Esophagus (tissue), 2 donors: ENCODE measurements around the gene HTR1B. TPM values are rescaled to one million over a fixed set of nuclear protein-coding genes. Genes with fewer than 3 reads are reported as not detected.

ENCODE experiments used
- H3K27ac ChIP-seq, 2 donors: one replicate each; pipeline ENCODE4 v1.5.1; 2013; ENCODE audit warnings: low read depth in 2 of 2, mild to moderate bottlenecking in 2 of 2, inconsistent platforms in 1 of 2, low read length in 1 of 2, moderate library complexity in 1 of 2
- H3K27me3 ChIP-seq, 2 donors: one replicate each; pipeline ENCODE4 v1.6.1; 2013; ENCODE audit warnings: low read length in 2 of 2, control low read depth in 1 of 2, mild to moderate bottlenecking in 1 of 2; ENCODE audit not compliant: insufficient read depth in 2 of 2, control insufficient read depth in 1 of 2
- H3K36me3 ChIP-seq, 2 donors: one replicate each; pipeline ENCODE4 v1.6.1; 2013; ENCODE audit warnings: low read length in 1 of 2; ENCODE audit not compliant: control insufficient read depth in 2 of 2, insufficient read depth in 2 of 2
- H3K4me1 ChIP-seq, 2 donors: one replicate each; pipeline ENCODE4 v1.6.1; 2013; ENCODE audit warnings: low read length in 1 of 2; ENCODE audit not compliant: control insufficient read depth in 2 of 2, insufficient read depth in 2 of 2
- H3K4me3 ChIP-seq, 2 donors: one replicate each; pipeline ENCODE4 v1.5.1; 2013; ENCODE audit warnings: low read length in 2 of 2, mild to moderate bottlenecking in 2 of 2, low read depth in 1 of 2, moderate library complexity in 1 of 2
- H3K9me3 ChIP-seq, 2 donors: one replicate each; pipeline ENCODE4 v1.6.1; 2013; ENCODE audit warnings: mild to moderate bottlenecking in 2 of 2, low read depth in 1 of 2, low read length in 1 of 2, moderate library complexity in 1 of 2; ENCODE audit not compliant: control insufficient read depth in 2 of 2, insufficient read depth in 1 of 2
- WGBS, 2 donors: extraction: QIAGEN DNeasy Blood & Tissue Kit; methylation state at CpG; one replicate each; pipeline ENCODE4 v1.1.7; 2013; 5-methylcytosine and 5-hydroxymethylcytosine counted together
- polyA plus RNA-seq, 2 donors: library from polyadenylated mRNA; stranded (reverse); fragments of 200-250 nt; gene quantifications; one replicate each; pipeline ENCODE4 v1.2.3, GENCODE V29; 2013
- donor health status: healthy with polysubstance abuse.
- donor health status: Bipolar disorder and iron deficiency.

Gene HTR1B, protein sequence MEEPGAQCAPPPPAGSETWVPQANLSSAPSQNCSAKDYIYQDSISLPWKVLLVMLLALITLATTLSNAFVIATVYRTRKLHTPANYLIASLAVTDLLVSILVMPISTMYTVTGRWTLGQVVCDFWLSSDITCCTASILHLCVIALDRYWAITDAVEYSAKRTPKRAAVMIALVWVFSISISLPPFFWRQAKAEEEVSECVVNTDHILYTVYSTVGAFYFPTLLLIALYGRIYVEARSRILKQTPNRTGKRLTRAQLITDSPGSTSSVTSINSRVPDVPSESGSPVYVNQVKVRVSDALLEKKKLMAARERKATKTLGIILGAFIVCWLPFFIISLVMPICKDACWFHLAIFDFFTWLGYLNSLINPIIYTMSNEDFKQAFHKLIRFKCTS
- polyA plus RNA-seq: under 1 TPM; 0.02 to 0.04 TPM

DNA sequence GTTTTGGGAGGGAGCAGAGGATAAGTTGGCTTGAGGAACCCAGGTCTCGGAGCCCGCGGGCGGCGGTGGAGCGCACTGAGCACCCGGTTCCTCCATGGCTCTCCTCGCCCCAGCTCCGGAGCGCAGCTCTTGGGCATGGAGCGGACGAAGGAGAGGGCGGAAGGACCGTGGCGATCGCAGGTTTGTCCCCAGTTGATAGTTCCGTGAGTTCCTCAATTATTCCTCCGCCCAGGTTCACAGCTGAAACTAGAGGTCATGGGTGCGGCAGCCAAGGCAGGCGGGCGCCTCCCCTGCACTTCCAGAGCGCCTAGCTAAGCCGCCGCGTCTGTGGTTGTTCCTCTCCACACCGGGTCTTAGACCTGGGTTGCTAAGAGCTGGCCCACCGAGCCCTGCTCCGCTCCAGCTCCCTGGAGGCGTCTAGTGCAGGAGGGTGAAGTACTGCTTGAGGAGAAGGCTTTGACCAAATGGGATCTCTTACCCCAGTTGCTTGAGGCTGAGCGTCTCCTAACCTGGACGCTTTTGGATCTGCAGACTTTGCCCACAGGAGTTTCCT, at the start of gene HTR1B:
Gene HTR1B, minus strand, starts transcription at position 184 of the 553 bp plus-strand sequence. Its CDS starts 88 bp downstream, at position 96.
- WGBS, 2 donors: 3 to 4% methylated on average over 31 of the region's 31 CpGs
- peak within 1 kb of the TSS in 1 of 2 donors; percentile 62 for H3K27ac ChIP-seq
- H3K27me3 ChIP-seq: peaks cover 7 to 21% of the 10 kb centered on the region in 2 donors
- H3K4me3 ChIP-seq: peak within 1 kb of the TSS; percentile 31 to 39
- no peaks in the 10 kb centered on the region for H3K36me3 ChIP-seq
- peaks cover 0 to 6% of the 10 kb centered on the region in 2 donors for H3K9me3 ChIP-seq
- peaks cover 7 to 13% of the 10 kb centered on the region in 2 donors for H3K4me1 ChIP-seq

DNA sequence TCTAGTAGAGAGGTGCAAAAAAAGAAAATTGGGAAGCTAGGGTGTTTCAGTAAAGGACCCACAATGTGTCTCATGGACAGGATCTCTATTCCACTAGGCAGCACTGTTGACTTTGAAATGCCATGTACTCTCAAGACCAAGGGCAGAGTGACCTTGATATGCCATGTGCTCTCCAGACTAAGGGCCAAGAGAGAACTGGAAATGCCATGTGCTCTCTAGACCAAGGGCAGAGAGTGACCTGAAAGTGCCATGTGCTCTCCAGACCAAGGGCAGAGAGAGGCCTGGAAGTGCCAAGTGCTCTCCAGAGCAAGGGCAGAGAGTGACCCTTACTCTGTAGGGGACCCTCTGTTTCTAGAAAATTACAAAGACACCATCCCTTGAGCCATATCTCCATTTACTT, 49.3 kb upstream of the HTR1B start:
- Histone ChIP-seq H3K4me1 (no peaks in the 10 kb centered on the region), H3K9me3 (peaks cover 3 to 11% of the 10 kb centered on the region in 2 donors), H3K4me3 (no peak overlapping the region), H3K27me3 (no peaks in the 10 kb centered on the region), H3K36me3 (no peaks in the 10 kb centered on the region), H3K27ac (no peak overlapping the region)

DNA sequence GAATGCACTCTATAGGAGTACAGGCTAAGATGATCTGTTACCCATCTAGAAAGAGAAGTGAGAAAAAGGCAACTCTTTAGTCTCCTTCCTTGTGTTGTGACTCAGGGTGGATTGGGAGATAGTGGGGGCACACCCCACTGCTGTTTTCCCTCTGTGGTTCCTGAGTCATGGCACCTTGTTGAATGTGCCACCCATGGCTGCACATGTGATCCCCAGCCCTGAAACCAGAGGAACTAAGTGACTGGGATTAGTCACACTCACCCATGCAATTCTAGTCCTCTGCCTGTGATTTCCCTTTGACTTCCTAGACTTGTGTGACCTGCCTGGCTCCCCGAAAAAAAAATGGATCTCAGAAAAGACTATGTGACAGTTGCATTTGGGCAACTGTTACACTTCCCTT, 48.6 kb upstream of the HTR1B start:
- H3K4me1 ChIP-seq: no peaks in the 10 kb centered on the region
- WGBS, 2 donors: 80 to 88% methylated on average over 1 of the region's 1 CpG
- peaks cover 3 to 11% of the 10 kb centered on the region in 2 donors for H3K9me3 ChIP-seq
- H3K27me3 ChIP-seq: no peaks in the 10 kb centered on the region
- H3K36me3 ChIP-seq: no peaks in the 10 kb centered on the region
- H3K27ac ChIP-seq: no peak overlapping the region
- no peak overlapping the region for H3K4me3 ChIP-seq

- no peak overlapping the region for H3K4me3 ChIP-seq
- H3K4me1 ChIP-seq: no peaks in the 10 kb centered on the region
- H3K27me3 ChIP-seq: no peaks in the 10 kb centered on the region
- no peaks in the 10 kb centered on the region for H3K9me3 ChIP-seq
- WGBS, 2 donors: 83 to 85% methylated on average over 1 of the region's 1 CpG
- no peaks in the 10 kb centered on the region for H3K36me3 ChIP-seq
- H3K27ac ChIP-seq: no peak overlapping the region
These were observed 39.7 kb upstream of the HTR1B start for GRCh38 chr6:77502981-77503380.

DNA sequence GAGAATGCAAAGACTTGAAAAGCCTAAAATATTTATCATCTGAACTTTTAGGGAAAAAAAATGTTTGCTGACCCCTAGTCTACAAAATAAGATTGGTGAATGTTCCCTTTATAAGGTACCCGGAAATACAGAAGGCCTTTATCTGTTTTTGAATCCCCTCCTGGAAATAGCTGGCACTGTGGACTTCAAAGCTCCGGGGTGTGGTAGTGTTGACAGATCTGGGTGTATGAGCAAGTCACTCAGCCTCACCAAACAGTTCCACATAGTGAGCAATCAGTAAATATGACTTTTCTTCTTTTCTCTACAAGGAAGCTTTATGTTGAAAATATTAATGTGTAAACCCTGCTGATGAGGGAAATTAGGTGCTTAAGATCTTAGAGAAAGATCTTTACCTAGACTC, 29.2 kb upstream of the HTR1B start:
- no peaks in the 10 kb centered on the region for H3K9me3 ChIP-seq
- no peaks in the 10 kb centered on the region for H3K27me3 ChIP-seq
- no peaks in the 10 kb centered on the region for H3K36me3 ChIP-seq
- H3K27ac ChIP-seq: no peak overlapping the region
- no peaks in the 10 kb centered on the region for H3K4me1 ChIP-seq
- WGBS, 2 donors: 41 to 49% methylated on average over 2 of the region's 2 CpGs
- no peak overlapping the region for H3K4me3 ChIP-seq

- Histone ChIP-seq H3K27ac (no peak overlapping the region), H3K27me3 (no peaks in the 10 kb centered on the region), H3K4me3 (no peak overlapping the region), H3K9me3 (no peaks in the 10 kb centered on the region), H3K36me3 (no peaks in the 10 kb centered on the region), H3K4me1 (no peaks in the 10 kb centered on the region)
- WGBS, 2 donors: 62 to 84% methylated on average over 1 of the region's 1 CpG
These were observed 24.6 kb upstream of the HTR1B start for GRCh38 chr6:77487808-77488425.

DNA sequence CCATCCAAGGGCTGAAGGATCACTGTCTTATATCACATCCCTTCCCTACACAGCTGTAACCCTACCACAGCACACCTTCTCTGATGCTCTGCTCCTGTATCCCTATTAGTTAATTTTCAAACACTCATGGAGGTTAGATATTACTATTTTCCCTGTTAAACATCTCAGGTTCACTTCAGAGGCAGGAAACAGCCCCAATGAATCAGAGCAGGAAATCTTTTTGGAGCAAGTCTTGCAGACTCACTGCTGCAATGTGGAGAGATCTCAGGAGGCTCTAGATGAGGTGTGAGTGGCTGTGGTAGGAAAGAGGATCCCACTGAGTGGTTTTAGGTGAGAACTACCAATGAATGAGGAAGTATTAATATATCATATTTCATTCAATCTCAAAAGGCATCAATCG, 19.7 kb upstream of the HTR1B start:
- H3K27ac ChIP-seq: no peak overlapping the region
- no peaks in the 10 kb centered on the region for H3K27me3 ChIP-seq
- H3K4me1 ChIP-seq: no peaks in the 10 kb centered on the region
- H3K36me3 ChIP-seq: no peaks in the 10 kb centered on the region
- H3K9me3 ChIP-seq: no peaks in the 10 kb centered on the region
- 77 to 83% methylated on average over 1 of the region's 1 CpG for WGBS, 2 donors
- no peak overlapping the region for H3K4me3 ChIP-seq

DNA sequence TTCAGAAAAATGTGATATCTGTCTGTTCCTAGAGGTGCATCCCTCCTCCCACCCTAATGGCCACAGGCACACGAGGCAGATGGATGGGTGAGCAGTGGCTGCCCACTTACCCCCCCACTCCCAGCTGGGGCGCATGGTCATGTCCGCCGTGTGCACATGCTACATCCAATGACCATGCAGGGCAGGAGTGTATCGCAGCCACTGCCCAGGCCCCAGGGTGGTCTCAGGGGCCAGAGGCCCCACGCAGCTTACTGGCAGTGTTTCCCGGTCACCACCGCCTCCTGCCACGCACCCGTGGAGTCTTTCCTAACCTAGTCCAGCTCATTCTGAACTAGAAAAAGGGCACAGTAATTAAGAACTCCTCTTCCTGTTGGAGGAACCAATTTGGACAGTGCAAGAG, 11.7 kb upstream of the HTR1B start:
- H3K36me3 ChIP-seq: no peaks in the 10 kb centered on the region
- H3K4me1 ChIP-seq: no peaks in the 10 kb centered on the region
- WGBS, 2 donors: 89 to 92% methylated on average over 10 of the region's 10 CpGs

GRCh38 chr6:77474286-77474956, 11.1 kb upstream of the HTR1B start:
- Histone ChIP-seq H3K27ac (no peak overlapping the region), H3K27me3 (no peaks in the 10 kb centered on the region), H3K4me3 (no peak overlapping the region), H3K9me3 (no peaks in the 10 kb centered on the region), H3K4me1 (no peaks in the 10 kb centered on the region), H3K36me3 (no peaks in the 10 kb centered on the region)
- 72 to 75% methylated on average over 7 of the region's 7 CpGs for WGBS, 2 donors

More for the DNA sequence above, 11.7 kb upstream of the HTR1B start:
- Histone ChIP-seq H3K4me3 (no peak overlapping the region), H3K9me3 (no peaks in the 10 kb centered on the region), H3K27me3 (no peaks in the 10 kb centered on the region), H3K27ac (no peak overlapping the region)
